ENCODE measurements around the gene DHDH. TPM values are rescaled to one million over a fixed set of nuclear protein-coding genes. Genes with fewer than 3 reads are reported as not detected.

The DHDH gene
- total RNA-seq, 1 donor from 2014 or later, result 1.4 TPM

GRCh38 chr19:48943081-48943480 lies 9.6 kb downstream of the DHDH start:
- Mint-ChIP-seq H3K27me3 (no peaks in the 10 kb centered on the region), H3K36me3 (no peaks in the 10 kb centered on the region), H3K4me3 (no peak overlapping the region), H3K27ac (no peak overlapping the region), H3K4me1 (ENCODE audit: unreplicated experiment) (no peaks in the 10 kb centered on the region), H3K9me3 (no peaks in the 10 kb centered on the region)
- no peak for DNase-seq (ENCODE audit: extremely low spot score, unreplicated experiment)
- TF ChIP-seq CTCF (conservative IDR thresholded peaks at IDR 0.05), result no peak

DNA sequence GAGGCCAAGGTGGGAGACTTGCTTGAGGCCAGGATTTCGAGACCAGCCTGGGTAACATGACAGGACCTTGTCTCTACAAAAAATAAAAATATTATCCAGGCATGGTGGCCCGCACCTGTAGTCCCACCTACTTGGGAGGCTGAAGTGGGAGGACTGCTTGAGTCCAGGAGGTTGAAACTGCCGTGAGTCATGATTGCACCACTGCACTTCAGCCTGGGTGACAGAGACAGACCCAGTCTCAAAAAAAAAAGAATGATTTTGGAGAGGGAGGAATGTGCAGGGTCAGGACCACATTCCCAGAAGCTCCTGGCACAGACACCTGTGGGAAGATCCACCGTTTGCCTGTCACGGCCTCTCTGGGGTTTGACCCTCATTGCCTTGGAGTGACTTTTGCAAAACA lies 11.9 kb downstream of the DHDH start:
- DNase-seq (ENCODE audit: extremely low spot score, unreplicated experiment), result no peak
- no peaks in the 10 kb centered on the region for H3K9me3 Mint-ChIP-seq
- no peaks in the 10 kb centered on the region for H3K27me3 Mint-ChIP-seq
- no peak overlapping the region for H3K27ac Mint-ChIP-seq
- no peak for TF ChIP-seq CTCF (conservative IDR thresholded peaks at IDR 0.05)
- H3K4me1 Mint-ChIP-seq (ENCODE audit: unreplicated experiment), result no peaks in the 10 kb centered on the region
- no peak overlapping the region for H3K4me3 Mint-ChIP-seq
- no peaks in the 10 kb centered on the region for H3K36me3 Mint-ChIP-seq

GRCh38 chr19:48945817-48946216 lies 12.3 kb downstream of the DHDH start:
- Mint-ChIP-seq H3K4me1 (ENCODE audit: unreplicated experiment) (no peaks in the 10 kb centered on the region), H3K27ac (no peak overlapping the region), H3K36me3 (no peaks in the 10 kb centered on the region), H3K9me3 (no peaks in the 10 kb centered on the region), H3K4me3 (no peak overlapping the region), H3K27me3 (no peaks in the 10 kb centered on the region)
- DNase-seq (ENCODE audit: extremely low spot score, unreplicated experiment), result no peak
- TF ChIP-seq CTCF (conservative IDR thresholded peaks at IDR 0.05), result no peak

DNA sequence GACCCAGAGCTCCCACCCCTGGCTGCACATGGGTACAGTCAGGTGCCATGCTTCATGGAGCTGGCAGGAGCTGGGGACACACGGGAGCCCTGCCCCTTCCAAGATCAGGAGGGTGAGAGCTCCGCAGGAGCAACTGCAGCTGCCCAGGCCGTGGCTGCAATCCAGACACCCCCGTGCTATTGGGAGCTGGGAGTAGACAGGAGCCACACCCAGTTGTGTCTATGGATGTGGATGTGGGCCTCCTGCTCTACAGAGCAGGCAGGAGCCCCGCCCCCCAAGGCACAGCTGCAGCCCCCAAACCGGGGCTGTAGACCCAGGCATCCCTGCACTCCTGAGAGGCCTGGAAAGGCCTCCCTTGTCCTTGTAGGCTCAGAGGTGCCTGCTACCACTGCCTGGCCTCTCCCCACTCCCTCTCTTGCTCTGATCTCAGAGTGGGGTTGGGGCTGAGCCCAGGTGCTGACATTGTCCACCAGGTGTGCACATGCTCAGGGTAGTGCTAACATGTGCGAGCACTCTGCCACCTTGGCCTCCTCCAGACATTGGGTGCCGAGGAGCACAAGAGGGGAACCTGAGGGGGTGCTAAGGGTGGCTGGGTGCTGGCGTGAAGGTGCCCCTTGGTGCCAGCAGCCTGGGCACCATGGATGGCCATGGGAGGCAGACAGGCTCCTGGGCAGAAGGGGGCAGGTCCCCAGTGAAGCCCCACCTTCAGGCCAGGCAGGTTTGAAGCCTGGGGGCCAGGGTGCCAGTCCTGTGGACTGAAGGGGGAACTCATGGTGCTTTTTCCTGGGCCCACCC lies 13.2 kb downstream of the DHDH start:
- Mint-ChIP-seq H3K4me3 (no peak overlapping the region), H3K9me3 (no peaks in the 10 kb centered on the region), H3K27me3 (no peaks in the 10 kb centered on the region), H3K4me1 (ENCODE audit: unreplicated experiment) (no peaks in the 10 kb centered on the region), H3K36me3 (no peaks in the 10 kb centered on the region), H3K27ac (no peak overlapping the region)
- no peak for TF ChIP-seq CTCF (conservative IDR thresholded peaks at IDR 0.05)
- DNase-seq (ENCODE audit: extremely low spot score, unreplicated experiment), result no peak

- no peaks in the 10 kb centered on the region for H3K36me3 Mint-ChIP-seq
- H3K27ac Mint-ChIP-seq, result no peak overlapping the region
- H3K4me1 Mint-ChIP-seq (ENCODE audit: unreplicated experiment), result no peaks in the 10 kb centered on the region
- TF ChIP-seq CTCF (conservative IDR thresholded peaks at IDR 0.05), result no peak
- no peaks in the 10 kb centered on the region for H3K27me3 Mint-ChIP-seq
- no peak overlapping the region for H3K4me3 Mint-ChIP-seq
- H3K9me3 Mint-ChIP-seq, result no peaks in the 10 kb centered on the region
- no peak for DNase-seq (ENCODE audit: extremely low spot score, unreplicated experiment)
Measured at GRCh38 chr19:48947258-48947542, 13.7 kb downstream of the DHDH start.

DNA sequence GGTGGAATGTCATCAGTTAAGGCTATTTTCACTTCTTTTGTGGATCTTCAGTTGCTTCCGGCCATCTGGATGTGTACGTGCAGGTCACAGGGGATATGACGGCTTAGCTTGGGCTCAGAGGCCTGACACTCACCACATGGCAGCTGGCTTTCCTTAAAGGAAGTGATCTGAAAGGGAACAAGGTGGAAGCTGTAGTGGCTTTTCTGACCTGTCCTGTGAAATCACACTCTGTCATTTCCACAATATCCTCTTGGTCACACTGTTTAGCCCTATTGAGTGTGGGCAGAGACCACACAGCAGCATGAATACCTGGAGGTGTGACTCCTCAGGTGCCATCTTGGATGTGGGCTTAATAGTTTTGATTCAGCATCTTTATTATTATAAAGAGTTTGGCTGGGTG lies 16.7 kb downstream of the DHDH start:
- no peaks in the 10 kb centered on the region for H3K9me3 Mint-ChIP-seq
- no peaks in the 10 kb centered on the region for H3K36me3 Mint-ChIP-seq
- H3K4me3 Mint-ChIP-seq, result no peak overlapping the region
- H3K27ac Mint-ChIP-seq, result peak overlapping the region; percentile 23
- no peak for DNase-seq (ENCODE audit: extremely low spot score, unreplicated experiment)
- H3K4me1 Mint-ChIP-seq (ENCODE audit: unreplicated experiment), result peaks cover 4% of the 10 kb centered on the region
- no peaks in the 10 kb centered on the region for H3K27me3 Mint-ChIP-seq
- TF ChIP-seq CTCF (conservative IDR thresholded peaks at IDR 0.05), result no peak
